Stimulated activated CD4-positive, alpha-beta T cell treated with anti-CD3 and anti-CD28 coated beads, TNF-alpha, amount 100 ng/mL, for 4 hours (primary cell): ENCODE results near the gene TSPEAR.

Experiments
- DNase-seq, 3 experiments: peaks; one replicate each; pipeline ENCODE4 v3.0.0-alpha.2; 2020; ENCODE audit warnings: low read depth in 3 of 3

Gene TSPEAR

DNA sequence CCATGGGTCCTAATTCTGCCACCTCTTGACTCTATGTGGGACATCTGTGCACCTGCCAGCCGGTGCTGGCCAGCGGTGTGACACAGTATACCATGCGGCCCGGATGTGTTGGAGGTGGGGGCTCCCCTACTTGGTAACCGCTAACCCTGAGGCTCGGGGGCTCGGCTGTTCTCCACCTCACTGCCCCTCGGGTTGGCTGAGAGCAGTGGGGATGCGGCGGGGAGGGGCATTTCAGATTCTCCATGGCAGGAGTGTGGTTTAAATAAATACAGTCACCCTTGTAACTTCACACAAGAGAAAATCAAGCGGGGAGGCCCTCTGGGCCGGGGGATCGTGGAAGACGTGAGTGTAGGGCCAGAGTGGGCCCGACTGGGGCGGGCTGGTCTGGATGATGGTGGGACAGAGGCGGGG lies 182.4 kb downstream of the TSPEAR start:
- DNase-seq: no peak

DNA sequence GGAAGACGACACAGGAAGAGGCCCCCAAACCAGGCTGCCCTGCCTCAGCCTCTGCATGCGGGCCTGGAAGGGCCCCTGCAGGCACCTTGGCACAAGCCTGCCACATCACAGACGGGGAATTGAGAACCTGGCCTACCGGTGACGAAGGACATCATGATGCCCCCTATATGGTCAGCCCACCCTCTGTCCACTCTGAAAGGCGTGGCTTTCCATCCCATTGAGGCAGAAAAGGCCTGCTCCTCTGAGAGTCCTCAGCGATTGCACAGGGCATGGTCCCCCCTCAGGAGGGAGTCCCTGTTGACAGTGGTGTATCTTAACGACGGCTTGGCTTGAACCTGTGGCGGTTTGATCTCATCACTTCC lies 182.8 kb downstream of the TSPEAR start:
- DNase-seq: no peak

DNA sequence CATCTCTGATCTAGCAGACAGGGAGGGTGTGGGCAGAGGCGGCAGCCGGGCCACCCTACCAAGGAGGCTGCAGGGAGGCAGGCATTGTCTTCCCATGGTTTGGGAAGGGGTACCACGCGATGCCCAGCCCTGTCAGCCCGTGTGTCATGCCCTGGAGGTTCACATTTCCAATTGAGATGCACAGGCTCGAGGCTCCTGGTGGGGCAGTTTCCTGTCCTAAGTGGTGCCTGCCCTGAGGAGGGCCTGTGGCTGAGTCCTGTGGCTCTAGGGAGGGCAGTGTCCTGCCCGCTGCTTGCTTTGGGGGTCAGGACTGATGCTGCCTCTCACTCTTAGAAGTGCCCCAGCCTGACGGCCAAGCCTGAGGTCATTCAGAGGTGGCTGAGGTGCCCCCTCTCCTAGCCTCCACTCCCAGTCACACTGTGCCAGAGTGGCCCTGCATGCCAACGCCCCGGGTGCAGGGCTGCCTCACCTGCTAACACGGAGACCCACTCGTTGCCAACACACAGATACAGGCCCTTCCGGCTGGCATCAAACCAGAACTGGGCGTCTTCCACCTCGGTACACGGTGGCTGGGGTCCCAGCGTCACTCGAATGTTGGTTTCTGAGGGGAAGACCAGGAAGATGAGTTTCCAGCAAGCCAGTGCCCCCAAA lies 183.3 kb downstream of the TSPEAR start:
- DNase-seq: no peak

DNA sequence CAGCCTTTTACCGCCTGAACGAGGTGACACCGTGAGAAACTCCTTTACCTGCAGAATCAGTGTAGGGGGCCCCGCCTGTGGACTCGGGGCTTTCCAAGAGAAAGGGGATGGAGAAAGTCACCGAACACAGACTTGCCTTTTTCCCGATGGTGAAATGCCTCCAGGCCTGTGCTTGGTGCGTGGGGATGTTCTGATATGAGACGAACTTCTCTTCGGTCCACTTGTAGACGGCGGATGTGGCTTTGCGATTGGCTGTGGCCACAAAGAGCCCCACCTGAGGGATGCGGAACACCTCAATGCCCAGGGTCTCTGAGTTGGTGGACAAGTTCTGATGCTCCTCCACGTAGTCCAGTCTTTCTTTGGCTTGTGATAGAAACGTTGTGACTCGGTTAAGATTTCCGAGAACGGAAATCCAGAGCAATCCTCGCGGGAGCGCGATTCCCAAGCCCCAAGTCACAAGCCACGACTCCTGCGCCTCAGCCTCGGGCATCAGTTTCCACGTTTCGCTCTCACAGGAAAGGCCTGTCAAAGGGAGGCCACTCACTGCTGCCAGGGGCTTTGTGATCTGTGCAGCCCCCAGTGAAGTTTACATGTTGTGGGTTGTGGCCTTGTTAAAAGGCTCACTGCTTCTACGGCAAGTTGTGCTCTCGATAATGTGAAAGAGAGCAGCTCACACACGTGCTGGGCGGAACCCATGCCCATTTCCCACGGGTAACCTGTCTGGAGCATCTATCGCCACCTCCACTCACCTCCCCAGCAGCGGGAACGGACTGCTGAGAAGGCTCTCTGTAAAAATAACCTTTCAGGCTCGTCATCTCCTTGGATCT lies 184.0 kb downstream of the TSPEAR start:
- no peak for DNase-seq

DNA sequence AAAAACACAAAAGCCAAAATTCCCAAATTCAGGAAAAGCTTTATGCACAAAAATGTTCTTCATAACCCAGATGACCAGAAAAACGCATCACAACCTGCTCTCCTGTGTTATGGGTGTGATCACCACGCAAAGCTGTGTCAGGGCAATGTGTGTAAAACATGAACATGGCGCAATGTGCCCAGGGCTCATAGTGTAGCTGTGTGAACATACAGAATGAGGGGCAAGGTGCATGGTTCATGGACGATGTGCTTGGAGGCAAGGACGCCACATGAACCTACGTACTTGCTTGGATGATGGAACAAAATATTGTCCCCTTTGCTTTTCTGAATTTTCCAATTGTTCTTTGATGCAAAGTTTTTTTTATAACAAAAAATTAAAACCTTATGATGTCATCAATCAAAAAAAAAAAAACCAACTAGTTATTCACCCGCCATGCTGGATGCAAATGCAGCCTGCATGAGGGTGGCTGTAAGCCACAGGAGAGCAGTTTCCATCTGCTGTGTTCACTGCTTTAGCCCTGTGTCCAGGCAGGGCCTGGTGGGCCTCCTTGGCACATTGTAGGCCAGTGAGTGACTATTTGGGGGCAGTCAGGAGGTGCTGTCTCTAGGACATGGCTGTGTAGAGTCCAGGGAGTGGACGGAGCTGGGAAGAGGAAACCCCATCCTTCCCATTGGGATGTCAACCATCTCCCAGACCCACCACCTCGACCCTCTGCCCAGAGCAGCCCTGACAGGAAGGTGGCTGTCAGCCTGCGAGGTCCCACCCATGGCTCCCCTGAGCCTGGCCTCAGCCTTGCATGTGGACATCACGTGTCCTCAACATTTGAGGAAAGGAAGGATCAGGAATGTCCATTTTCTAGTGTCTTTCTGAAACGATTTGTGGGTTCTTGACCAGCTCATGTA lies 185.0 kb downstream of the TSPEAR start:
- DNase-seq: no peak

DNA sequence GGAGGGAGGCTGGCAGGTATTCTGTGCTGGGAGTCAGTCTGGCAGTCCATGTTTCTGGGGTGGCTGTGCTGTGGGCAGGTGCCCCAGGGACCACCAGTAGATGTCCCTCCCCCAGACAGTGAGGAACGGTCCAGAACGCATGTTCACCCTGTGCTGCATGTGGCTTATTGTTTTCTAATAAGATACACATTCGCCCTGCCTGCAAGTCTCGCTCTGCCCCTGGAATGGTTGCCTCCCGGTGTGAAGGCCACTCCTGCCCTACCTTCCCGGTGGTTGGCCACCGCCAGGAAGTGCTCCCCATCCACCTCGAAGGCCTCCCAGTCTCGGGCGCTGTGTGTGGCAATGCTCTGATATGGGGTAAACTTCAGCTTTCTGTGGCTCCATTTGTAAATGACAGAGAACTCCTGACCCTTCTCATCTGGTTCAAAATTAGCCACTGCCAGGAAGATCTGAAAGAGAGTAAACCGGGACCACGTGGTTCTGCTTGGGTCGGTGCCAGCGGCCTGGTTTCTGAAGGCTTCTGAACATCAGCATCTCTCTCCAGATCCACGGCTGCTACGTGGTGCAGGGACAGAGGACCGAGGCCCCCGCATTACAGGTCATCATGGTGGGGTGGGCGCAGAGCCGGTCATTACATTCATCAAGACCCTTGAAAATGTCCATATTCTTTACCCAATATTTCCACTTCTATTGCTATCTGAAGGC lies 185.8 kb downstream of the TSPEAR start:
- no peak for DNase-seq

DNA sequence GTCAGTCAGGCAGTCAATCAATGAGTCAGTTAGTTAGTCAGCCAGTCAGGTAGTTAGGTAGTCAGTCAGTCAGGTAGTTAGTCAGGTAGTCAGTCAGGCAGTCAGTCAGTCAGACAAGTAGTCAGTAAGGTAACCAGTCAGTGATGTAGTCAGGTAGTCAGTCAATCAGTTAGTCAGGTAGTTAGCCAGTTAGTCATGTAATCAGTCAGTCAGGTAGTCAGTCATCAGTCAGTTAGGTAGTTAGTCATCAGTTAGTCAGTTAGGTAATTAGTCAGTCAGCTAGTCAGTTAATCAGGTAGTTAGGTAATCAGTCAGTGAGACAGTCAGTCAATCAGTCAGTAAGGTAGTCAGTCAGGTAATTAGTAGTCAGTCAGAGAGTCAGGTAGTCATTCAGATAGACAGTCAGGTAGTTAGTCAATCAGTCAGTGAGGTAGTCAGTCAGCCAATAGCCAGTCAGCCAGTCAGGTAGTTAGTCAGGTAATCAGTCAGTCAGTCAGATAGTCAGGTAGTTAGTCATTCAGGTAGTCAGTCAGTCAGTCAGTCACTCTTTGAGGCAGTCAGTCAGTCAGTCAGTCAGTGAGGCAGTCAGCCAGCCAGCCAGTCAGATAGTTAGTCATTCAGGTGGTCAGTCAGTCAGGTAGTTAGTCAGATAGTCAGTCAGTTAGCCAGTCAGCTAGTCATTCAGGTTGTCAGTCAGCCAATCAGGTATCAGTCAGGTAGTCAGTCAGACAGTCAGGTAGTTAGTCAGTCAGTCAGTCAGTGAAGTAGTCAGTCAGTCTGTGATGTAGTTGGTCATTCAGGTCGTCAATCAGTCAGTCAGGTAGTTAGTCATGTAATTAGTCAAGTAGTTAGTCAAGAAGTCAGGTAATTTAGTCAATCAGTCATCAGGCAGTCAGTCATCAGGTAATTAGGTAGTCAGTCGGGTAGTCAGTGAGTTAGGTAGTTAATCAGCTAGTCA lies 186.7 kb downstream of the TSPEAR start:
- no peak for DNase-seq

DNA sequence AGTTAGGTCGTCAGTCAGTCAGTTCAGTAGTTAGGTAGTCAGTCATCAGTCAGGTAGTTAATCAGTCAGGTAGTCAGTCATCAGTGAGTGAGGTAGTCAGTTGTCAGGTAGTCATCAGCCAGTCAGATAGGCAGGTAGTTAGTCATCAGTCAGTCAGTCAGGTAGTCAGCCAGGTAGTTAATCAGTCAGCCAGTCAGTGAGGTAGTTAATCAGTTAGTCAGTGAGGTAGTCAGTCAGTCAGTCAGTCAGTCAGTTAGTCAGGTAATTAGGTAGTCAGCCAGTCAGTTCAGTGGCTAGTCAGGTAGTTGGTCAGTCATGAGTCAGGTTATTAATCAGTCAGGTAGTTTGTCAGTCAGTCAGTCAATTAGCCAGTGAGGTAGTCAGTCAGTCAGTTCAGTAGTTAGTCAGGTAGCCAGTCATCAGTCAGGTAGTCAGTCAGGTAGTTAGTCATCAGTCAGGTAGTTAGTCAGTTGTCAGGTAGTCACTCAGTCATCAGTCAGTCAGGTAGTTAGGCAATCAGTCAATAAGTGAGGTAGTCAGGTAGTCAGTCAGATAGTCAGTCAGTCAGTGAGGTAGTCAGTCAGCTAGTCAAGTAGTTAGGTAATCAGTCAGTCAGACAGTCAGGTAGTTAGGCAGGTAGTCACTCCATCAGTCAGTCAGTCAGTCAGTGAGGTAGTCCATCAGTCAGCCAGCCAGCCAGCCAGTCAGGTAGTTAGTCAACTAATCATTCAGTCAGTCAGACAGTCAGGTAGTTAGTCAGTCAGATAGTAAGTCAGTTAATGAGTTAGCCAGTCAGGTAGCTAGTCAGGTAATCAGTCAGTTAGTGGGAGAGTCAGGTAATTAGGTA lies 187.6 kb downstream of the TSPEAR start:
- no peak for DNase-seq

DNA sequence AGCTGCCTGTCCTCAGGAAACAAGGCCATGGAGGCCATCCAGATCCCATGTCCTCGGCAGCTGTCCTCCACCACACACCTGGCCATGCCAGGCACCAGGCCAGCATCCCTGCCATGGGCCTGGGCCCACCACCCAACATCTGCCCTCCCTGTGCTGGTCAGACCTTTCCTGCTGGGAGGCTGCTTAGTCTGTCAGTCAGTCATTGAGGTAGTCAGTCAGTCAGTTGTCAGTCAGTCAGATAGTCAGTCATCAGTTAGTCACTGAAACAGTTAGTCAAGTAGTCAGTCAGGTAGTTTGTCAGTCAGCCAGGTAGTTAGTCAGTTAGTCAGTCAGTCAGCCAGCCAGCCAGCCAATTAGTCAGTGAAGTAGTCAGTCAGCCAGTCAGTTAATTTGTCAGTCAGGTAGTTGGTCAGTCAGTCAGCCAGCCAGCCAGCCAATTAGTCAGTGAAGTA lies 188.6 kb downstream of the TSPEAR start:
- DNase-seq: no peak

DNA sequence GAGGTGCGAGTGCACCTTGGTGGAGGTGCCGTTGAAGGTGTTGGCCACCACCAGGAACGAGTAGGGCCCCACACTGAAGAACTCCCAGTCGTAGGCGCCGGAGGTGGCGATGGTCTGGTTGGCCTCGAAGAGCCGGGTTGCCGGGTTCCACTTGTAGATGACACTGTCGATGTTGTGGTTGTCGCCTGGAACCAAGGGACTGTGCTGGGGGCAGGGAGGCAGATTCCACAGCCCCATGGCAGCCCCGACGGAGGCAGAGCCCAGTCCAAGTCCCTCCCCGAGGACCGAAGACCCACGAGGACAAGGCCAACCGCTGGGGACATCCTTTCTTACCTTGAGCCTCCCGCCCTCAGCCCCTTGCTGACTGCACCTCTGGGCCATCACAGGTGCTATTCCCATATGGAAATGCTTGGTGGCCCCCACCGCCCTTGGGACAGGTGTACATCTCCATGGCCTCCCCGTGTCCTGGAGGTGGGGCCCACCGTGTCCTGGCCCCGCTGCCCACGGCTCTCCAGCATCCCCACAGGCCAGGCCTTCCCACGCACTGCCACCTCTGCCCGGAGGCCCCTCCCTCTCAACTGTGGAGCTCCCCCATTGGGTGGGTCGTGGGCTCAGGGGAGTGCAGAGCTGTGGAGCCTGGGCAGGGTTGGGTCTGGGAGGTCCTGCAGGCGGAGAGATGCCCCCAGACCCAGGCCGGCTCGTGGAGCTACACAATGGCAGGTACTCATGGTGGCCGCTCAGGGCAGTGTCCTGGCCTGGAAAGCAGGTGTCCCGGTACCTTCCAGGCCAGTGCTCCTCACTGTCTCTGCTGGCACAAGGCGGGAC lies 189.2 kb downstream of the TSPEAR start:
- DNase-seq: no peak

DNA sequence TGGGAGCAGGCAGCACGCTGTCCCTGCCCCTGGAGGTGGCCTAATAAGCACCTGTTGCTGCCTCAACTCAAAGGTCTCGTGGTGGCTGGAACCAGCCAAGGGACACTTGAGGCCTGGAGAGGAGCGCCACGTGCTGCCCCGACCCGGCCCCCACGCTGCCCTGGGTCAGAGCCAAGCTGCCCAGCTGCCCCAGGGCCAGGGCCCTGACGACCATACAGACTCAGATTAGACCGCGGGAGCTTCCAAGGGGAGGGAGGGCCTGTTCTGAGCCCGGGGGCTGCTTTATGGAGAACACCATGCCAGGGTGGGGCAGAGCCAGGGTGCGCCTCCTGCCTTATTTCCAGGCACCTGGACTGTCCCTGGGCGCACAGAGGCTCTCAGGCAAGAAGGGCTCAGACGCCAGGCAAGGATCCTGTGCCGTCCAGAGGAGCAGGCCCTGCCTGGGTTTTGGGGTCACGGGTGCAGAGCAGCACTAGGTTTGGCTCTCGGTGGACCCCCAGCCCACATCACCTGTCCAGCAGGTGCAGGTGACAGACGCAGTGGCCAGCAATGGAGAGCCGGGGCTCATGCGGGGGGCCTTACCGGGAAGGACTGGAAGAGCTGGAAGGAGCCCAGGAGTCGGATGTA lies 190.0 kb downstream of the TSPEAR start:
- no peak for DNase-seq

DNA sequence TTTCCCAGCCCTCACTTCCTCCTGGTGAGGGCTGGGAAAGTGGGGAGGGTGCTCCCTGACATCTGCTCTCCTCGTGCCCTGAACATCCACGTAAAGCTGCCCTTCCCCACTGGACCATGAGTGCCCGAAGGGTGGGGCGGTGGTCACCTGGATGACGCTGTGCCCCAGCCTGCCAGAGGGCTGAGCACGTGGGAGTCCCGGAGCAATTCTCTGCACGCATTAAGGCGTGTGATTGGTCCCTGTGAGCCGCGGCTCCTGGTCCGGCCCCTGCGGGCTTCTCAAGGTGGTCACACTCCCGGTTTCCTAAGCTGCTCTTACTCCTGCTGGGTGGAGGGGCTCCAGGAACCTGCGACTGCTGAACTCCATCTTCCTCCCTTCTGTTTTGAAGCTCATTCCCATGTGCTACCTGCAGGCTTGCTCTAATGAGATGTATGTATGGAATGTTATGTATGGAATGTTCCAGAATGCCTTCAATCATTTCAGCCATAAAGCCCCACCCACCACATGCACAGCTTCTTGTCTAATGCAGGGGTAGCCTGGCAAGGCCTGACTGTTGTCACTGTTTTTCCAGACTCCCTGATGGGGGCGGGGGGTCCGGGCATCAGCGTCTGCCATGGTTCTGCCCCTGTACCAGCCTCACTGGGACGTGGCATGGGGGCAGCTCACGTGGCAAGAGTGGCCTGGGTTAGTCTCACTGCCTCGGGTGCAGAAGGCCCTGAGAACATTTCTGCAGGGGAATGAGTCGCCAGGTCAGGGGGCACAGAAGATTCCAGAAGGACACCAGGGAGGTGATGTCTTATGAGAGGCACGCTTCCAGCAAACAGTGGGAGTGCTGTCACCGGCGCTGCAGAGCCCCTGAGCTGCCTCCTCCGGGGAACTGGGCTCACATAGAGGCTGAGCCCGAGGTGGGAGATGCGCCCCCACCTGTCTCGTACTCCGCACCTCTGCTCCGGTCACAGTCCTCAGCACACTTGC lies 190.8 kb downstream of the TSPEAR start:
- no peak for DNase-seq

DNA sequence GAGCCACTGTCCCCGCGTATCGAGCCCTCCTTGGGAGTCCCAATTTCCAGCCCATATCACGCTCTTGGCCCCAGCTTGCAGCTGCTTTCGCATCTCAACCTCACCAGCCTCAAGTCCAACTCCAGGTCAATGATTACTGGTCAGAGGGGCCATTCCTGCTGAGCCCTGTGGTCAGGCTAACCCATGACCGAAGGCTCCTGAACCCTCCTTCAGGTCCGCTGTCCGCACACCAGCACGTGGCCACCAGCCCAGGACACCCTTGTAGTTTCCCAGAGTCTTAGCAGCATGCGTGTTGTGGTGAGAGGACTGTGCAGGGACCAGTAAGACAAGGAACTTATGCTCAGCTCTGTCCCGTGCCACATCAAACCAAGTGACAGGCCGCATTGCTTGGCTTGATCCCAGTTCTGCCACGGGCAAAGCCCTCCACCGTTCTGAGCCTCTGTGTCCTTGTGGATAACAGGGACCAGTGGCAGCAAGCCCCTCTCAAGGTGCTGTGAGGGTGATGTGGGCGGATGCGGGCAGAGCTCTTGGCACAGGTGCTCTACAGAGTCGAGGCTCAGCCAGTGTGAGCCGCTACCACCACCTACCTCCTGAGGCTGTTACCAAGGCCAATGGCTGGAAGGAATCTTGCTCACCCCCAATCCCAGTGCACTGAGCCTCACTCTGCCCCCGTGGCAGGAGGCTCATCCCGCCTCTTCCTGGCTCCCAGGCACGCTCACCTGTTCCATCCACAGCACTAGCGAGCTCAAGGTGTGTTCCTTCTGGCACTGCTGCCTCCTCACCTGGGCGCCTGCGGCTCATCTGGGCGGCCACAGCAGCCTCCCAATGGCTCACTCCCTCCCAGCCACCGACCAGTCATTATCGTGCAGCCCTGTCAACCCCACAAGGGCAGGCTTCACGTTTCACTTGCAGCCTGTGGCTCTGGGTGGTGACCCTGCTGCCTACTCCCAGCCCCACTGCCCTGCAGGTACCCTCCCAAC lies 191.7 kb downstream of the TSPEAR start:
- DNase-seq: no peak

DNA sequence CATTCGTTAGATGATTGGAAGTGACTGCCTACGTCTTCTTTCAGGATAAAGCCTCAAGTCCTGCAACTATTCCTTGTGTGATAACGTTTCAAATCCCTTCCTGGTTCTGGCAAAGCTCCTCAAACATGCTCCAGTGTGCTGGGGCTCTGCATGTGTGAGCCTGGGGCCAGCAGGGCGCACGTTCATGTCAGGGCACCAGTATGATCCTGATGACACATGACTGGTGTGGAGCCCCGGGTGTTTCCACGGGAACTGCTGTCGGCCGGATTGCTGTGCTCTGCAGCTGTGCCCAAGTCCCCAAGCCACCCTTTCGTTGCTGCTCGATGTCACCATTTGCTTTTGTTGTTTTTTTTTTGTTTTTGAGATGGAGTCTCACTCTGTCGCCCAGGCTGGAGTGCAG lies 192.7 kb downstream of the TSPEAR start:
- DNase-seq: no peak

DNA sequence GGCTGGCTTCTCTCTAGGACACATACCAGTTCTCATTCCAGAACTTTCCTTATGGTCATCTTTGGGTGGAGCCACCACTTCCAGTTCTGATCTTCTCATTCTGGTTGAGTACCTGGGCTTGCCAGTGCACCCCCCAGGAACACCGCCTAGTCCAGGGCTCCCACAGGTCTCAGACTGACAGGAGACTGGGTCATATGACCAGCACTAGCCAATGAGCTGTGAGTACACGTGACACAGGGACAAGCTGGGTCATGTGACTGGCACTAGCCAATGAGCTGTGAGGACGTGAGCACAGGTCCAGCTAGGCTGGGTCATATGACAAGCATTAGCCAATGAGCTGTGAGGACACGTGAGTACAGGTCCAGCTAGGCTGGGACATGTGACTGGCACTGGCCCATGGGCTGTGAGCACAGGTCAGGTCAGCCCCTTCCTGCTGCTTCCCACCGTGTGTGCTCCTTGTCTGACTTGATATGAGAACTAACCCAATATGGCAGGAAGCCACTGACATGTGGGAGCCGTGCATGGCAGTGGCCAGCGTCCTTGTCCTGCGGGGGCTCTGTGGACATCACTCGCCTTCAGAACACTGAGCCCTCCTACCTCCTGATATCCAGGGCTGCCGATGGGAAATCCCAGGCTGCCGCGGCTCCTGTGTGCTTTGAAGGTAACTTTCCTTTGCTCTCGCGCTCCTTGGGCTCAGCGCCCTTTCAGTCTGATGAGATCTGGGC lies 194.0 kb downstream of the TSPEAR start:
- no peak for DNase-seq
